HG02759 (cell line): ENCODE results near the gene TUB.

Experiments
- ATAC-seq: cut with Tn5 transposase; IDR thresholded peaks from one replicate; pipeline ENCODE4 v1.9.1; 2021; ENCODE audit warnings: mild to moderate bottlenecking, moderate library complexity; ENCODE audit not compliant: unreplicated experiment

Gene TUB

GRCh38 chr11:8067929-8068575 is 13.0 kb upstream of the TUB start:
- no peak for ATAC-seq

GRCh38 chr11:8068605-8069221 is 12.3 kb upstream of the TUB start:
- ATAC-seq: no peak

GRCh38 chr11:8069771-8070170 is 11.2 kb upstream of the TUB start:
- ATAC-seq: no peak

- ATAC-seq: peak; percentile 70
Measured at GRCh38 chr11:8070417-8071115, 10.4 kb upstream of the TUB start.

GRCh38 chr11:8071616-8072581 is 9.1 kb upstream of the TUB start:
- ATAC-seq: no peak

GRCh38 chr11:8075119-8075726 is 5.8 kb upstream of the TUB start:
- no peak for ATAC-seq

- ATAC-seq: no peak
Measured at GRCh38 chr11:8079111-8079675, 1.8 kb upstream of the TUB start.

GRCh38 chr11:8080069-8080670 is 841 bp upstream of the TUB start:
- ATAC-seq: no peak

GRCh38 chr11:8081591-8082250 is 710 bp downstream of the TUB start:
- no peak for ATAC-seq

GRCh38 chr11:8082391-8083087 is 1.5 kb downstream of the TUB start:
- no peak for ATAC-seq

GRCh38 chr11:8083088-8083395 is 2.0 kb downstream of the TUB start:
- ATAC-seq: no peak

- no peak for ATAC-seq
Measured at GRCh38 chr11:8083871-8084281, 2.9 kb downstream of the TUB start.

- ATAC-seq: no peak
Measured at GRCh38 chr11:8084352-8084751, 3.3 kb downstream of the TUB start.

GRCh38 chr11:8085011-8085645 is 4.1 kb downstream of the TUB start:
- no peak for ATAC-seq

- no peak for ATAC-seq
Measured at GRCh38 chr11:8086001-8086479, 5.0 kb downstream of the TUB start.

GRCh38 chr11:8086571-8086970 is 5.6 kb downstream of the TUB start:
- ATAC-seq: no peak

GRCh38 chr11:8087185-8087584 is 6.2 kb downstream of the TUB start:
- peak; percentile 48 for ATAC-seq

GRCh38 chr11:8087756-8088155 is 6.7 kb downstream of the TUB start:
- ATAC-seq: no peak
